ENCODE results near the gene PTPRK. TPM values are rescaled to one million over a fixed set of nuclear protein-coding genes. Genes with fewer than 3 reads are reported as not detected.

PTPRK gene
- total RNA-seq, 1 experiment from 2014 or later, result 53.8 TPM

DNA sequence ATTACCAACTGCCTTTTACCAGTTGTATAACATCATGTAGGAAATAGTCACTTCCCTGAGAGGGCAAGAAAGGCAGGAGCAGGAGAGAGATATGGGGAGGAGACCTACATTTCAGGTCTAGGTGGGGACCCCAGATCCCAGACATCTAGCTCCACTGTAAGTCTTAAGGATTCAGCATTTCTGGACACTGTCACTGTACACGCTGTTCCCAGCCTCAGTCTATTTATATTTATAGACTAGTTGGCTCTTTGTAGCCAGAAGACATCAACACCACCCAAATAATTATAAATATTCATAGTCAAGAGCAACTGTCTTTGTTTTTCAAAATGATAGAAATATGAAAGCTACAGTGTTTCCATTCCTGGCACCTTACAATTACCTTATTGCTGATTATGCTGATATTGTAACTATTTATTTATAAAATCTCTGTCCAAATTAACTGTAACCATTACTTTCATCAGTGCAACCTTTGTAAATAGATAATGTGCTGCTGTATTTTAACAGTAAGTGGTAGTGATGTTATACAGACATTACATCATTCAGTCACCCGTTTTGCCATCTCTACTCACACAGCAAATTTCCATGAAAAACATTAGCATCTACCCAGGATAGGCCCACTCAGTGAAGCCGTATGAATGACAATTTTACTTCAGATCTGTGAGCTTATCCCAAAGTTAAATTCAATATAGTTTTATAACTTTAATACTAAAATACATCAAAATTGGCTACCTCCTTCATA lies 162.8 kb downstream of the PTPRK start:
- intact Hi-C loops (cut with micrococcal nuclease), result no loop called here
- Histone ChIP-seq H3K9me2 (replicated peaks; ENCODE audit: low read length) (no peaks in the 10 kb centered on the region), H3K27ac (ENCODE audit: low read length) (no peak overlapping the region), H3K9ac (ENCODE audit: low read length) (no peak overlapping the region), H3K27me3 (ENCODE audit: low read length) (no peaks in the 10 kb centered on the region), H4K20me1 (ENCODE audit: low read length) (no peaks in the 10 kb centered on the region), H3K4me3 (ENCODE audit: low read length) (no peak overlapping the region), H3K36me3 (ENCODE audit: low read depth, low read length) (no peaks in the 10 kb centered on the region), H3F3A (ENCODE audit: low read length, unreplicated experiment) (no peaks in the 10 kb centered on the region), H2AFZ (ENCODE audit: low read length) (no peak overlapping the region), H3K9me3 (ENCODE audit: low read length) (no peaks in the 10 kb centered on the region), H3K79me2 (ENCODE audit: low read length) (peaks cover 23% of the 10 kb centered on the region; the same call in 1 of the 2 replicates), H3K4me2 (ENCODE audit: low read length) (no peak overlapping the region), H3K4me1 (ENCODE audit: insufficient read depth, low read length) (no peaks in the 10 kb centered on the region)
- TF ChIP-seq EZH2phosphoT487 (IDR thresholded peaks at IDR 0.05; ENCODE audit: borderline replicate concordance, low read length) (no peak), EZH2 (IDR thresholded peaks at IDR 0.05; ENCODE audit: low read length, unreplicated experiment) (no peak)
- TF ChIP-seq, protein P1, sequence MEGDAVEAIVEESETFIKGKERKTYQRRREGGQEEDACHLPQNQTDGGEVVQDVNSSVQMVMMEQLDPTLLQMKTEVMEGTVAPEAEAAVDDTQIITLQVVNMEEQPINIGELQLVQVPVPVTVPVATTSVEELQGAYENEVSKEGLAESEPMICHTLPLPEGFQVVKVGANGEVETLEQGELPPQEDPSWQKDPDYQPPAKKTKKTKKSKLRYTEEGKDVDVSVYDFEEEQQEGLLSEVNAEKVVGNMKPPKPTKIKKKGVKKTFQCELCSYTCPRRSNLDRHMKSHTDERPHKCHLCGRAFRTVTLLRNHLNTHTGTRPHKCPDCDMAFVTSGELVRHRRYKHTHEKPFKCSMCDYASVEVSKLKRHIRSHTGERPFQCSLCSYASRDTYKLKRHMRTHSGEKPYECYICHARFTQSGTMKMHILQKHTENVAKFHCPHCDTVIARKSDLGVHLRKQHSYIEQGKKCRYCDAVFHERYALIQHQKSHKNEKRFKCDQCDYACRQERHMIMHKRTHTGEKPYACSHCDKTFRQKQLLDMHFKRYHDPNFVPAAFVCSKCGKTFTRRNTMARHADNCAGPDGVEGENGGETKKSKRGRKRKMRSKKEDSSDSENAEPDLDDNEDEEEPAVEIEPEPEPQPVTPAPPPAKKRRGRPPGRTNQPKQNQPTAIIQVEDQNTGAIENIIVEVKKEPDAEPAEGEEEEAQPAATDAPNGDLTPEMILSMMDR (conservative IDR thresholded peaks at IDR 0.05; ENCODE audit: low read depth, low read length), result no peak
- no TSS peak for BruUV-seq (replicated peaks)
- ChIA-PET POLR2A (ENCODE audit: unreplicated experiment) (no interaction called here), CTCF (no interaction called here)
- no peak for ATAC-seq
- DNase-seq, result no peak

DNA sequence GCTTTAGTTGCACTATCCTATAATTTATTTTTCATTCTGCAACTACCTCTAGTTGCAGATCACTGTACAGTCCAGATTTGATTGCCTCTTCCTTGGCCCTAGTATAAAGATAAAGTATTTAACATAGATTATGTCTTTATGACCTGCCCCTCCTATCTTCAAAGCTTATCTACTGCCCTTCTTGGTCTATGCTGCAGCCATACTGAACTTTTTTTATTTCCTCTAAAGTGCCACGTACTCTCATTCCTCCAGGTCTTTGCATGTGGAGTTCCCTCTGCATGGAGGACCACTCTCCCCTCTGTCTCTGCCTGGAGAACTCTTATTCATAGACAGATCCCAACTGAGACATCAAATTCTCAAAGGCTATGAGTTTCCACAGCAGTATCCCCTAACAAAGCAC lies 168.0 kb downstream of the PTPRK start:
- H3K79me2 ChIP-seq (ENCODE audit: low read length), result peaks cover 26% of the 10 kb centered on the region
- no peaks in the 10 kb centered on the region for H3F3A ChIP-seq (ENCODE audit: low read length, unreplicated experiment)
- H3K9me2 ChIP-seq (replicated peaks; ENCODE audit: low read length), result no peaks in the 10 kb centered on the region
- H3K27ac ChIP-seq (ENCODE audit: low read length), result no peak overlapping the region
- intact Hi-C loops (cut with micrococcal nuclease), result no loop called here
- H3K9me3 ChIP-seq (ENCODE audit: low read length), result no peaks in the 10 kb centered on the region
- no peaks in the 10 kb centered on the region for H4K20me1 ChIP-seq (ENCODE audit: low read length)
- no peaks in the 10 kb centered on the region for H3K27me3 ChIP-seq (ENCODE audit: low read length)
- no peak overlapping the region for H3K4me3 ChIP-seq (ENCODE audit: low read length)
- ChIA-PET CTCF (no interaction called here), POLR2A (ENCODE audit: unreplicated experiment) (no interaction called here)
- H3K9ac ChIP-seq (ENCODE audit: low read length), result no peak overlapping the region
- H3K4me2 ChIP-seq (ENCODE audit: low read length), result no peak overlapping the region
- H3K4me1 ChIP-seq (ENCODE audit: insufficient read depth, low read length), result peaks cover 9% of the 10 kb centered on the region
- DNase-seq (no peak), ATAC-seq (no peak)
- H2AFZ ChIP-seq (ENCODE audit: low read length), result no peak overlapping the region
- H3K36me3 ChIP-seq (ENCODE audit: low read depth, low read length), result no peaks in the 10 kb centered on the region
- no TSS peak for BruUV-seq (replicated peaks)
- TF ChIP-seq, protein P1 (conservative IDR thresholded peaks at IDR 0.05; ENCODE audit: low read depth, low read length), result no peak
- TF ChIP-seq EZH2phosphoT487 (IDR thresholded peaks at IDR 0.05; ENCODE audit: borderline replicate concordance, low read length), result no peak
- TF ChIP-seq EZH2 (IDR thresholded peaks at IDR 0.05; ENCODE audit: low read length, unreplicated experiment), result no peak

DNA sequence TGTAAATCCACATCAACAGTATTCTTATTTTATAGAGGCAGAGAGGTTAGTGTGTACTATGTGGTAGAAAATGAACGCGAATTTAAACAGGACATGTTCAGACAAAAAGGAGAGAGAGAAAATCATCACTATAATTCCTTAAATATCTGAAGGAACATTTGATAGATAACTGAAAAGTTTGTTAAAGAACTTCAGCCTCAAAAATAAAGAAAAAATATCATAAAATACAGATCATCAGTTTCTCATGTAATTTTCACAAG lies 169.2 kb downstream of the PTPRK start:
- Histone ChIP-seq H3K27me3 (ENCODE audit: low read length) (no peaks in the 10 kb centered on the region), H3K36me3 (ENCODE audit: low read depth, low read length) (no peaks in the 10 kb centered on the region), H3K9ac (ENCODE audit: low read length) (no peak overlapping the region), H3F3A (ENCODE audit: low read length, unreplicated experiment) (no peaks in the 10 kb centered on the region), H3K4me3 (ENCODE audit: low read length) (no peak overlapping the region), H4K20me1 (ENCODE audit: low read length) (no peaks in the 10 kb centered on the region), H3K27ac (ENCODE audit: low read length) (no peak overlapping the region), H2AFZ (ENCODE audit: low read length) (no peak overlapping the region), H3K79me2 (ENCODE audit: low read length) (peaks cover 14% of the 10 kb centered on the region), H3K9me2 (replicated peaks; ENCODE audit: low read length) (no peaks in the 10 kb centered on the region), H3K4me2 (ENCODE audit: low read length) (peak overlapping the region; percentile 27; the same call in 1 of the 2 replicates), H3K9me3 (ENCODE audit: low read length) (no peaks in the 10 kb centered on the region), H3K4me1 (ENCODE audit: insufficient read depth, low read length) (peaks cover 9% of the 10 kb centered on the region)
- no peak for TF ChIP-seq EZH2 (IDR thresholded peaks at IDR 0.05; ENCODE audit: low read length, unreplicated experiment)
- TF ChIP-seq, protein P1 (conservative IDR thresholded peaks at IDR 0.05; ENCODE audit: low read depth, low read length), result no peak
- TF ChIP-seq EZH2phosphoT487 (IDR thresholded peaks at IDR 0.05; ENCODE audit: borderline replicate concordance, low read length), result no peak
- ChIA-PET CTCF (no interaction called here), POLR2A (ENCODE audit: unreplicated experiment) (no interaction called here)
- DNase-seq, result no peak
- intact Hi-C loops (cut with micrococcal nuclease), result no loop called here
- no TSS peak for BruUV-seq (replicated peaks)
- ATAC-seq, result peak; percentile 33; the same call in 1 of the 2 replicates

Data from PC-3 (cell line).